Measurements from ENCODE around the gene DNASE2B. TPM values are rescaled to one million over a fixed set of nuclear protein-coding genes. Genes with fewer than 3 reads are reported as not detected.

The DNASE2B gene
- polyA plus RNA-seq, 3 donors, result not detected

- Histone ChIP-seq H4K20me1 (ENCODE audit: insufficient read depth, low read length) (no peaks in the 10 kb centered on the region), H3K36me3 (replicated peaks in 1 of 2; ENCODE audit: control insufficient read depth in 1 of 2, insufficient read depth in 2 of 2, low read length in 2 of 2) (no peaks in the 10 kb centered on the region), H3K27me3 (ENCODE audit: control insufficient read depth in 2 of 2, insufficient read depth in 2 of 2, low read length in 2 of 2) (no peaks in the 10 kb centered on the region), H3K9ac (ENCODE audit: insufficient read depth, low read length, poor library complexity, severe bottlenecking) (no peak overlapping the region), H3K79me2 (ENCODE audit: insufficient read depth, low read length) (no peaks in the 10 kb centered on the region), H3K4me2 (replicated peaks; ENCODE audit: extremely low read depth, low read length, poor library complexity, severe bottlenecking) (no peak overlapping the region), H3K4me1 (ENCODE audit: control insufficient read depth in 1 of 2, insufficient read depth in 2 of 2, low read length in 2 of 2) (no peaks in the 10 kb centered on the region), H3K4me3 (replicated peaks in 1 of 3; ENCODE audit: low read depth in 2 of 3, low read length in 3 of 3) (no peak overlapping the region), H3K9me3 (replicated peaks in 1 of 2; ENCODE audit: control insufficient read depth in 1 of 2, insufficient read depth in 1 of 2, low read length in 2 of 2) (no peaks in the 10 kb centered on the region), H2AFZ (ENCODE audit: insufficient read depth, low read depth, low read length, poor library complexity, severe bottlenecking) (no peak overlapping the region), H3K27ac (ENCODE audit: low read depth in 1 of 2, low read length in 2 of 2) (no peak overlapping the region)
- no CpG with 5 or more reads among the region's 3 CpGs for WGBS (ENCODE audit: insufficient coverage)
- H3K27me3 Mint-ChIP-seq (ENCODE audit: low read depth in 3 of 3), result peaks cover 0 to 2% (median 0%) of the 10 kb centered on the region in 3 donors
- intact Hi-C loops (cut with micrococcal nuclease), result no loop called here
- no peaks in the 10 kb centered on the region for H3K36me3 Mint-ChIP-seq
- no peak for TF ChIP-seq CTCF (IDR thresholded peaks at IDR 0.05)
- DNase-seq, result no peak
- H3K9me3 Mint-ChIP-seq, result peaks cover 0 to 6% (median 3%) of the 10 kb centered on the region in 7 donors
- H3K27ac Mint-ChIP-seq, result no peak overlapping the region
- H3K4me1 Mint-ChIP-seq, result no peaks in the 10 kb centered on the region
- H3K4me3 Mint-ChIP-seq, result no peak overlapping the region
Measured at GRCh38 chr1:84355556-84355955, 42.7 kb upstream of the DNASE2B start.

DNA sequence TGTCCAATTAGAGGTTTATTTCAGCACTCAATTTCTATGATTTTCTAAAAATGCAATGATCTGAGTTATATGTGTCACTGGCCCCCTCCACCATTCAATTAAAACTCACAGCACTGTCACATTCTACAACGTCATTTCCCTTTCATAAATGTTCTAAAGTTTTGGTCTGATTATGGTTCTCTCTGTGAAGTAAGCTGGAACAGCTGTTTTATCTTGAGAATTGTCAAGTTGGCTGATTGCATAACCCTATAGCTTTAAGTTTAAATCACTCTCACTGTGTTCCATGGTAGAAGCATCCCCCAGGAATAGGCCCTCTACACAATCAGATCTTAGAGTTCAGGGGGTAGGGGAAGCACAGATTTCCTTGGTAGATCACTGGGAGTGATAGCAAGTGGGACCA lies 41.4 kb upstream of the DNASE2B start:
- no peaks in the 10 kb centered on the region for H3K9me3 ChIP-seq (replicated peaks in 1 of 2; ENCODE audit: control insufficient read depth in 1 of 2, insufficient read depth in 1 of 2, low read length in 2 of 2)
- H3K27me3 Mint-ChIP-seq (ENCODE audit: low read depth in 3 of 3), result peaks cover 0 to 2% (median 0%) of the 10 kb centered on the region in 3 donors
- H3K4me2 ChIP-seq (replicated peaks; ENCODE audit: extremely low read depth, low read length, poor library complexity, severe bottlenecking), result no peak overlapping the region
- H3K79me2 ChIP-seq (ENCODE audit: insufficient read depth, low read length), result no peaks in the 10 kb centered on the region
- TF ChIP-seq CTCF (IDR thresholded peaks at IDR 0.05), result no peak
- H3K9ac ChIP-seq (ENCODE audit: insufficient read depth, low read length, poor library complexity, severe bottlenecking), result no peak overlapping the region
- no peaks in the 10 kb centered on the region for H3K36me3 ChIP-seq (replicated peaks in 1 of 2; ENCODE audit: control insufficient read depth in 1 of 2, insufficient read depth in 2 of 2, low read length in 2 of 2)
- H3K4me3 ChIP-seq (replicated peaks in 1 of 3; ENCODE audit: low read depth in 2 of 3, low read length in 3 of 3), result no peak overlapping the region
- no peak overlapping the region for H3K27ac Mint-ChIP-seq
- H3K4me1 ChIP-seq (ENCODE audit: control insufficient read depth in 1 of 2, insufficient read depth in 2 of 2, low read length in 2 of 2), result no peaks in the 10 kb centered on the region
- H3K9me3 Mint-ChIP-seq, result peaks cover 0 to 8% (median 2%) of the 10 kb centered on the region in 7 donors
- no peaks in the 10 kb centered on the region for H4K20me1 ChIP-seq (ENCODE audit: insufficient read depth, low read length)
- H2AFZ ChIP-seq (ENCODE audit: insufficient read depth, low read depth, low read length, poor library complexity, severe bottlenecking), result no peak overlapping the region
- no peak overlapping the region for H3K4me3 Mint-ChIP-seq
- H3K4me1 Mint-ChIP-seq, result no peaks in the 10 kb centered on the region
- no peak for DNase-seq
- no CpG with 5 or more reads among the region's 1 CpG for WGBS (ENCODE audit: insufficient coverage)
- no peaks in the 10 kb centered on the region for H3K27me3 ChIP-seq (ENCODE audit: control insufficient read depth in 2 of 2, insufficient read depth in 2 of 2, low read length in 2 of 2)
- H3K27ac ChIP-seq (ENCODE audit: low read depth in 1 of 2, low read length in 2 of 2), result no peak overlapping the region
- no peaks in the 10 kb centered on the region for H3K36me3 Mint-ChIP-seq
- intact Hi-C loops (cut with micrococcal nuclease), result no loop called here
